Right renal pelvis (tissue), 4 donors: ENCODE data around the gene SLC9A1. TPM values are rescaled to one million over a fixed set of nuclear protein-coding genes. Genes with fewer than 3 reads are reported as not detected.
"Not testable (repeated sequence)": the region's sequence is repeated elsewhere in the genome, so short reads cannot be mapped to it uniquely, and the experiment has no call there.

Source experiments
- DNase-seq, 4 donors: peaks; one replicate each; pipeline ENCODE4 v3.0.0-alpha.2; 2013; ENCODE audit warnings: low read depth in 4 of 4, low spot score in 3 of 4, missing footprints in 1 of 4
- polyA plus RNA-seq, 4 donors: library from polyadenylated mRNA; unstranded; fragments of 120-200 nt; gene quantifications; one replicate each; pipeline ENCODE4 v1.2.1, GENCODE V29; 2013; ENCODE audit not compliant: insufficient read length in 4 of 4

SLC9A1 gene
- polyA plus RNA-seq, 4 donors, result 23.4 to 32.1 (median 25.0) TPM

DNA sequence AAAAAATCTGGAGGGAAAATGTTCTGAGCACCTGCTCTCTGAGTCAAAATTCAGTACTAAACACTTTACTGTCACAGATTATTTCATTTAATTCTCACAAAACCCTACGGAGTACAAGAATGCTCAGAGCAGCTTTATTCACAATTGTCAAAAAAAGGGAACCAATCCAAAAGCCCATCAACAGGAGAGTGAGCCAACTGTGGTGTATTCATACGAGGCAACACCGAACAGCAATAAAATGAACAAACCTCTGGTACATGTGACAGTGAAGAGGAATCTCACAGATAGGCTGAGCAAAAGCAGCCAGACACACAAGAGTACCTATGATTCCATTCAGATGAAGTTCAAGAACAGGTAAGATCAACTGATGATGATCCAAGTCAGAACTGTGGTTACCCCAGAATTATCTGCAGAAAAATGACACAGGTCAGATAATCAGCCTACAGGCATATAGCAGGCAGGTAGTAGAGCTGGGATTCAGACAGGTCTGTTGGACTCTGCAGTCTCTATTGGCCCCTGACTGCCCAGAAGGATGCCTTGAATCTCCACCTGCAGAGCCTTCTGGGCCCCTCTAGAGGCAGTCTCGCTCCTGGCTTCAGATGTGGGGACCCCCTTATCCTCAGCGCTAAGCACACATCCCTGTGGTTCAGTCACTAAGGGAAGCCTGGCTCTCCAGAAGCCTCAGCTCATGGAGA is 19.2 kb downstream of the SLC9A1 start:
- DNase-seq, result no peak

DNA sequence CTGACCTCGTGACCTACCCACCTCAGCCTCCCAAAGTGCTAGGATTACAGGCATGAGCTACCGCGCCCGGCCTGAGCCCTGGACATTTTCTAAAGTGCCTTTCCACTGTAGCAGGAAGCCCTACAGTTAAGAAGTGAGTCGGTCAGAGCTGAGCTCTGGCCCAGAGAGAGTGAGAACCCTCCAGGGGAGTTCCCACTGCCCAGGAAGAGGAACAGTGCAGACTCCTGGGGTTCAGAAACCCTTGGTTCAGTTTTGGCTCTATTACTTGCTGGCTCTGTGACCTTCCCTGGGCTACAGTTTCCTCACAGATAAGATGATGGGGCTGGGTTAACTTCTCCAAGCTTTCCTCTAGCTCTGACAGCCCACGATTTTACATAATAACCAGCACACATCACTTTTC is 20.9 kb downstream of the SLC9A1 start:
- DNase-seq, result no peak

DNA sequence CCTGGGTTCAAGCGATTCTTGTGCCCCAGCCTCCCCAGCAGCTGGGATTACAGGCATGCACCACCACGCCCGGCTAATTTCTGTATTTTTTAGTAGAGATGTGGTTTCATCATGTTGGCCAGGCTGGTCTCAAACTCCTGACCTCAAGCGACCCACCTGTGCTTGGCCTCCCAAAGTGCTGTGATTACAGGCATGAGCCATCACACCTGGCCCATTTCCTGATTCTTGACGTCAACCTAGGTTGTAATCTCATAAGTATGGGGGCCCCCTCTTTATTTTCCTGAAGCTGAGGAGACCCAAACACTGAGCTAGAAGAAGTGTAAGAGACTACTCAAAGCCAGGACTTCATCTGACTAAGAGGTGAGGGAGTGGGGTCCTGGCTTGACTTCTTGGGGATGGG is 21.8 kb downstream of the SLC9A1 start:
- DNase-seq, result no peak

DNA sequence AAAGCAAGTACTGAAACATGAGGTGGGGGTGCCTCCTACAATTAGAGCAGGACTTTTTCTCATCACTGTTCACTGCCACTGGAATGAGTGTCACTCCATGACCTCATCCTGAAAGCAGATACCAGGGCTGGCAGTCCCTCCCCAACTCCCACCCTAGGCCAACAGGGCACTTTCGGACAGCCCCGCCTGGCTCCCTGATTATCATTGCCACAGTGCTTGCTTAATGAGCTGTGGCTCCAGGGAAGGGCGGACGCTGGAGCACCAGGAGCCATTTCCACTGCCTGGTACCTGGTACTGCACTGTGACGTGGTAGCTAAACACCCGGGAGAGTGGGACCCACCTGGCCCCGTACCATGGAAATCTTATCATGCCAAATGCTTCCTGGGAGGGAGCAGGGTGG is 22.3 kb downstream of the SLC9A1 start:
- DNase-seq, result no peak

DNA sequence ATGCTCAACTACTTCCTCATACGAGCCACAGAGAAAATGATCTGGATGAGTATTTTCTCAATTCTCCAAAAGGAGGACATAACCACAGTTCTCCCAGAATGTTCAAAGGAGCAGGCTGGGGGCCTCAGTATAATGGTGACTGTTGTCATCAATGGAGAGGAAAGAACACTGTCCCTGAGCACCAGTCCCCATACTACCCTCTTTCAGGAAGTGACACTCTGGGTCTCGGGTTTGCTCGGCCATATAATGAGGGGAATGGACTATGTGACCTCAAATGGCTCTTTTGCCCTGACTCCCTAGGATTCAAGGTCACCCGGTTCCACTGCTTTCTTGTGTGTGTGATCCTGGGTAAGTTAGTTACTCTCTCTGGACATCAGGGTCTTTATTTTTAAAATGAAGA is 22.8 kb downstream of the SLC9A1 start:
- DNase-seq, result no peak

DNA sequence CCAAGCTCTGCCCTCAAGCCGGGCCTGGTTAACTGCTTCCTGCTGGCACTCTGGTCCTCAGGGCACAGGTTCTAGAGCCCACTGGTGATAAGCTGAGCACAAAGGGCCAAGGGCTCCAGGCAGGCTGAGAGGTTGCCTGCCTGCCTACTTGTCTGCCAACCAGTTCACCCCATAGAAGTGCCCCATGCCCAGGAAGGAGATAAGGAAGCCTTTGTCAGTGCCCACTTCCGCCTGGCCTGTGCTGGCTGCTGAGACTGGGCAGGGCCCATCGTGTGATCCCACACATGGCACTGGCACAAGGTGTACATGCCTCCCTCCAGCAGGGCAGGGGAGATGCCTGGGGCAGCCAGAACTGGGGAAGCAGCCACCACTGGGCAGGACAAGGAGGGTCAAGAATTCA is 24.1 kb downstream of the SLC9A1 start:
- no peak for DNase-seq

DNA sequence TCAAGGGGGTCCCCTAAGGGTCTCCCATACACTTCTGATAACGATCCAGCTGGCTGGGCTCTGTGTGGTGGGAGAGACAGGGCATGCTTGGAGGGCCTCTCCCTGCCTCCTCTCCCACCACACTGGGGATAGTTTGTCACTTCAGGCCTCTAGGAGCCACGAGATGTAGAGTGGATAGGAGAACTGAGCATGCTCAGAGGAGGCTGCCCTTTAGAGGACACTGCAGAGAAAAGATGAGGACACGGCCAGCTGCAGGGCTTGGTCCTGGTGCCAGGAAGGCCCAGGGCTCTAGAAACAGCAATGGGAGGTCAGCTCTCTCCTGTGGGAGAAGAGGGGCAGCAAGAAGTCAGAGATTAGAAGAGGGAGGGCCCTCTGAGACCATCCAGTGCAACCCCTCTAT is 25.7 kb downstream of the SLC9A1 start:
- DNase-seq, result no peak

DNA sequence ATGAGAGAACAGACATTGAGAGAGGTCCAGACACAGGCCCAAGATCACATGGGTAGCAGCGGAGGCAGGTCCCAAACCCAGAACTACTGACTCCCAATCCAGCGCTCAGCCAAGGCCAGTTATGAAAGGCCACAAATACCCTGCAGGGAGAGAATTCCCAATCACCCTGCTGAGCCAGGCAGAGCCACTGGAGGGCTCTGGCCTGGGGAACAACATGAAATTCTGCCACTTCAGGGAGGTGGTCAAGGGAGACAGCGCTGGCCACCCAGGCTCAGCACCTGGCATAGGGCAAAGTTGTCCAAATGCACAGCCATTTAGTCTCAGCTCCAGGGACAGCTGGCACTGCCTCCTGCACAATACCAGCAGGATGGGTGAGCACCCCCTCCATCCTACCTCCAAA is 27.5 kb downstream of the SLC9A1 start:
- no peak for DNase-seq

DNA sequence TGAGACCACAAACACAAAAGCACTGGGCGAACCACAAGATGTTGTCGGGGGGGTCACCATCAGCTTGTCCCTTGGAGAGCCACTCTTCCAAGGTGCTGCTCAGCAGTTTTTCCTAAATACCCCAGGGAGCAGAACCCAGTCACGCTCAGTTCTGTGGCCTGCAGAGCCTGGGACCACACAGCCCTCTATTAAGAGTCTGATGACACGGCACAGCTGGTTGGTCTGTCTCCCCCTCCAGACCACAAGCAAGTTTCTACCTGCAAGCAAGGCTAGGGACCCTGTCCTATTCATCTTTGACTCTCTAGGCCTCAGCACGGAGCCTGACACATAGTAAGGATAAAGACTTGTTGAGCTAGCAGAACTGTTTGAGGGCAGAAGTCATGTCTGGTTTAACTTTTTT is 28.5 kb downstream of the SLC9A1 start:
- DNase-seq, result no peak

DNA sequence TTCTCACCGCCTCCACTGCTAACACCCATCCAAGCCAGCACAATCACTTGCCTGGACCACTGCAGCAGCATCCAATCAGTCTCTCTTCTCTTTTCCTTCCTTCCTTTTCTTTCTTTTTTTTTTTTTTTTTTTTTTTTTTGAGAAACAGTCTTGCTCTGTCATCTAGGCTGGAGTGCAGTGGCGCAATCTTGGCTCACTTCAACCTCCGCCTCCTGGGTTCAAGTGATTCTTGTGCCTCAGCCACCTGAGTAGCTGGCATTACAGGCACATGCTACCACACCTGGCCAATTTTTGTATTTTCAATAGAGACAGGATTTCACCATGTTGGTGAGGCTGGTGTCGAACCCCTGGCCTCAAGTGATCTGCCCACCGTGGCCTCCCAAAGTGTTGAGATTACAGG is 29.8 kb downstream of the SLC9A1 start:
- not testable (repeated sequence) for DNase-seq

DNA sequence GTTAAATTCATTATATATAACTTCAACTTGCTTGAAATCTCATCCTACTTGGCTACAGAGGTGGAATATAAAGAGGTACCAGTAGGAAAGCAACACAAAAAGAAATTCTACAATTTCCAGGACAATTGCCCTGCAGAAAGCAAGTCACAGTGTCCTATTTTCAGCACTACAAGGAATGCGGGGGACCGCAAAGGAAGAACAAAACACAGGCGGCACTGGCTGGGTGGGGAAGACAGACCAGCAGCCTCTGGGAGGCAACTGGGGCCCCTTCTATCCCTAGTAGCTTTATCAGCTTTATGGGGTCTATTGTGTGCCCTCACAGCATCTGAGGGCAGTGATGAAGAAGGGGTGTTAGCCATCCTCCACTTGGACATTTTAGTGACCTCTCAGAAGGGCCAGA is 30.5 kb downstream of the SLC9A1 start:
- no peak for DNase-seq

DNA sequence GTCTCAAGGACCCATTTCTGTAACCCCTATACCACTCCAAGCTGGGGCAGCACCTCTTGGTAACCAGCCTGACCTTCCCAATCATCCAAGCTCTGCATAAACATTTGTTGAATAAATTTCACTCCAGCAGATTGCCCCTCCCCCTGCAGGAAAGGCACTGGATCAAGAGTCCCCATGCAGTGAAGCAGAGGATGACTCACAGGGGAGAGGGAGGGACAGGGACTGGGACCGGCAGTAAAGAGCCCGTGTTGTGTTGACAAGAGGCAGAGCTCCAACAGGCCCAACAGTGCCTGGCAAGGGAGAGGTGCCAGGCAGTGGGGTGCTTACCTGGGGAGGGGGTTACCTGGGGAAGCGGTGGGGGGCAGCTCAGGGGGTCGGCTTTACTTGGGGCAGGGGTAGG is 32.3 kb downstream of the SLC9A1 start:
- no peak for DNase-seq

DNA sequence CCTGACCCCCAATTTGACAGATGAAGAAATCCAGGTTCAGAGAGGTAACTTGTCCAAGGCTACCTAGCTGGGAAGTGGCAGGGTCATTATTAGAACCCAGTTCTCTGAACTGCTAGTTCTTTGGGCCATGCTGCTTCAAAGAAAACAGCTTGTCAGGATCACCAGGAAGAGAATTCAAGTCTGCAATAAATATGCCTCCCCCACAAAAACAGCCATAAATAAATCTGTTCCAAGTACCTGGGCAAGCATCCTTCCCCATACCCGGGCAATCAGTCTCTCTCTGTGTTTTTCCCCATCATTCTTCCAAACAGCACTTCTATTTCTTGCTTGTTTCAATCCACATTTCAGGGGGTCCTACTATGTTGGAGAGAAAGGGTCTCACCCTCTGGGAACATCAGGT is 34.1 kb downstream of the SLC9A1 start:
- no peak for DNase-seq

DNA sequence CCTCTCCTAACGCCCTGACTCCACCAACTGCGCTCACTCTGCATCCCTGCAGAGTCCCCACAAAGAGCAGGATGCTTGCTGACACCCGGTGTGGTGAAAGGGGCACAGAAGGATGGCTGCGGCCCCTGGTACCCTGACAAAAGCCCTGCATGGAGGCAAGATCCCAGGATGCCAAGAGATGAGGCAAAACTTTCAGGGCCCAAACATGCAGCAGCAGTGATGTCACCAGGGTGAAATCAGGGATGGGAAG is 36.6 kb downstream of the SLC9A1 start:
- DNase-seq, result no peak

DNA sequence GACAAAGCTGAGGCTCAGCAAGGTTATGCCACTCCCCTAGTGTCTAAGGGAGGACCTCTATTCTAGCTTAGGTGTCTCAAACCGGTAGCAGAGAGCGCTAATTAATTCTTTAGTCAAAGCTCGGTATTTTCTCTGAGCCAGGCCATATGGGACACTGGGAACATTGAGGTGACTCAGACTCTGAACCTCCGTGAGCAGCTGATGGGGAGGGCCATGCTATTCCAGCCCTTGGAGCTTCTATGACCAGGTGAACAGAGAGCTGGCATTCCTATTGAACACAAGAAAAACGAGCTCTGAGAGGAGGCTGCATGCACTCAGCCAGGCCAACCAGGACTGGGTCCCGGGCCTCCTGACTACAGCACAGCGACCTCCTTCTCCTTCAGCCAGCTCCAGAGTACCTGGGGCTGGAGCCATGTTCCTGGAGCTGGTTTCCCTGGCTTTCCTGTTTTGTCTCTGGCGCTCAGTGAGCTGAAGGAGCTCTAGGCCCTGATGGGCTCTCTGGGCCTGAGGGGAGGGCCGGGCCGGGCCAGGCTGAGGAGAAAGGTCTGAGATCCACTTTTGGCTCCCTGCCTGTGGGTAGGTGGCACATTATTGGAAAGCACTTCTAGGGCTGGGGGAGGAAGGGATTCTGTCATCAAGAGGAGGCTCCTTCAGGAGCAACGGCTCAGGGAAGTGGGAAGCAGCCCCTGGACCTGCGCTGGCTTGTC is 37.0 kb downstream of the SLC9A1 start:
- DNase-seq, result no peak

DNA sequence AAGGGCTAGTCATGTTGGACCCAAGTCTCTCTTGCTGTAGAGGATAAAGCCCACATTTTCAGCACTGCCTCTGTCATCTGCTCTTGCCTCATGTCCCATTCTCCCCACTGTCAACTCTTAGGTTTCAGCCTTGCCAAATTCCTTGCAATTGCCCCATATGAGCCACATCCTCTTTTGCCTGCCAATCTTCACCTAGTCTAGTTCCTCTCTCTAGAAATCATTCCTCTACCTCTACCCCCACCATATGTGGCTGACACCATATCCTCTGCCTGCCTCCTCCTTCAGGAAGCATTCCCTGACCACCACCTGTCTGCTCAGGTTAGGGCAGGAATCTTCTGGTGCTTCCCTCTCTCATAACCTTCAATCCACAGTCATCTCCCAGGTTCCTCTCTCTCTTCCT is 38.2 kb downstream of the SLC9A1 start:
- no peak for DNase-seq

DNA sequence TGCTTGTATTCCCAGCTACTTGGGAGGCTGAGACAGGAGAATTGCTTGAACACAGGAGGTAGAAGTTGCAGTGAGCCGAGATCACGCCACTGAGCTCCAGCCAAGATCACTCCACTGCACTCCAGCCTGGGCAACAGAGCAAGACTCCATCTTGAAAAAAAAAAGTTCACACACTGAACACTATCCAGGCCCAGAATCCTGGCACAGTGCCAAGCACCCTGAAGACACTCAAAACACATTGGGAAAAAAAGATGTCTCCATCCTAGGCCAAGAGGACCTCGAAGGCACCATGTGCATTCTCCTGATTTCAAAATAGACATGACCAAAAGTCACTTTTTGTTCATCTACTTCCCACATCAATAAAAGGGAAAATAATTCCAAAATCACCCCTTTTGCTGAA is 38.7 kb downstream of the SLC9A1 start:
- no peak for DNase-seq

DNA sequence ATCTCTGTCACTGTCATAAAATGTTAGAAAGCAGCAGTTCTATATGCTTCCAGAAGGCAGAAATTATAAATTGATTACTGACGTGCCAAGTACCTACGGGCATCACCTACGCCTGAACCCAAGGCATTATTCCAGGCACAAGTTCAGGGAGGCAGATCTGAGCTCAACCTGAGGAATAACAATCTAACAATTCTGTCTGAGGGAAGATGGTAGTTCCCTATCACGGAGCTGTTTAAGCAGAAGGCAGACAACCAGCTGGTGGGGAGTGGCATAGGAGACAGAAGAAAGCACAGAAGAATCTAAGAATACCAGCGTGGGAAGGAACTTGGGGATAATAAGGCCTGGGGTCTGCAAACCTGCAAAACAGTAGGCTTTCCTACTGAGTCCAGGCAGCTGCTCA is 40.4 kb downstream of the SLC9A1 start:
- DNase-seq, result no peak

DNA sequence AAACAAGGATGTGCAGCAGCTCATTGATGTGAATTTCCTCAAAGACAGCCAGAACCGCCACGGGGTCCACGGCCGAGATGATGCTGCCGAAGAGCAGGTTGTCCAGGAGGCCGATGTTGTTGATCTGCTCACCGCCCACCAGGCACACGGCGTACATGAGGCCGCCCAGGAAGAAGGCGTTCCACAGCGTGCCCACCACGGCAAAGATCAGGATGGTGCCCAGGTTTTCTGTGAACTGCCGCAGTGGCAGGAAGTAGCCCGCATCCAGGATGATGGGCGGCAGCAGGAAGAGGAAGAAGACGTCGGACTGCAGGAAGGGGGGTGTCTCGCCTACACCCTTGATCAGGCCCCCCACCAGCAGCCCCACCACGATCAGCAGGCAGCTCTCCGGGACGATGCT is 41.1 kb downstream of the SLC9A1 start:
- no peak for DNase-seq

DNA sequence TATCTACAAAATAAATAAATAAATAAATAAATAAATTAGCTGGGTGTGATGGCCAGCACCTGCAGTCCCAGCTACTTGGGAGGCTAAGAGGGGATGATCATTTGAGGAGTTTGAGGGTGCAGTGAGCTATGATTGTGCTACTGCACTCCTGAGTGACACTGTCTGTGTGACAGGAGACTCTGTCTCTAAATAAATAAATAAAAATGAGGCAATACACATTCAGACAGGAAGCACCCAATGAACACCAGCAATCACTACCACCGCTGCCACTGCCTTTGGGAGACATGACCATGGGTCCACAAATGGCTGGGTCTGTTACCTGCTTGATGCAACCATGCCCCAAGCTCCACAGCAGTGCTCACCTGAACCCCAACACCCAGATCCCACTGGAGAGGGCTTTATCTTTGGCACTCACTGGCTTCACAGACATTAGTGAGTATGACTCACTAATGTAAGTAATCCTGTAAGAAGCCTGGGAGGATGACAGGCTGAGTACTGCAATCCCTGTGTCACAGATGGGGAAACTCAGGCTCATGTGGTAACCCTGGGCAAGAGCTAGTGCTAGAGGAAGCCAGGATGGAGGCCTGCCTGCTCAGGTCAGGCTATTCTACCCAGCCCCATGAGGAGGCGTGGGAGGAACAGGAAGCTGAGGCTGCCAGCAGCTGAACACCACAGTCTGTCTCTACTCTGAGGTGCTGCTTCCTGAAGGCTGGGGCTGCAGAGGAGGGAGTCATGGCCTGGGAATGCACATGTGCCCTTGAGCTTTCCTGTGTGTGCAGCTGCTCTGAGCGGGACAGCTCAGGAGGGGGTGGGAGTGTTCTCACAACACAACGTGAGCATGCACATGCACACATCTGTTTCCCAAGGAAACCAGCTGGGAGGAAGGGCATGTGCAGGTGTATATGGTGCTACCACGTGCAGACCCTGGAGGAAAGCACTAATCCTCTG is 43.0 kb downstream of the SLC9A1 start:
- DNase-seq, result no peak

DNA sequence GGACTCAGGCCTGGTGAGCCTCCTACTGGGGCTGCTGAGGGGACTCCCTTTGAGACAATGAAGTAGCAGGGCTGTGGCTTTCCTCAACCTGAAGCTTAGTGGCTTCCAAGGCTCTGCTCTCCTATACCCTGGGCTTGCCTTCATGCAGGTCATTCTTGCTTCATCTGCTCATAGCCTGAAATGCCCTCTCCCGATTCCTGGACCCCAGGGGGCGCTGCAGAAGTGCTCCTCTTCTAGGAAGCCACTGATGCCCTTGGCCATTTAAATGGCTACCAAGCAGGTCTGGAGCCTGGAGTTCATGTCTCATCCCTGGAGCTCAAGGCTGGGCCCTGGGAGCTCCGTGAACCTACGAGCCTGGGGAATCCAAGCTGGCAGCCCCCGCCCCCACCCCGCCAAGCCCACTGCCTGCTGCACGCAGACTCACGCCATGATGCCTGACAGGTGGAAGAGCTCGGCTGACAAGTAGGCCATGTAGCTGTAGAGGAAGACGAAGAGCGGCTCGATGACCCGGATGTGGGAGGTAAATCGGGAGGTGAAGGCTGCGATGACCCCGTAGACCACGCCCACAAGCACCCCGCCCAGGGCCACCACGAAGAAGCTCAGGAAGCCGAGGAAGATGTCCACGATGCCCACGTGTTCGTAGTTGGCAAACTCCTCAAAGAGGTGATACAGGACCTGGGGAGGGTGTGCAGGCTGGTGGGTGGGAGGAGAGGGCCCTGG is 45.7 kb downstream of the SLC9A1 start:
- DNase-seq, result no peak
